Measurements from ENCODE around the gene RHOA.
"Not testable (repeated sequence)": the region's sequence is repeated elsewhere in the genome, so short reads cannot be mapped to it uniquely, and the experiment has no call there.

RHOA gene

DNA sequence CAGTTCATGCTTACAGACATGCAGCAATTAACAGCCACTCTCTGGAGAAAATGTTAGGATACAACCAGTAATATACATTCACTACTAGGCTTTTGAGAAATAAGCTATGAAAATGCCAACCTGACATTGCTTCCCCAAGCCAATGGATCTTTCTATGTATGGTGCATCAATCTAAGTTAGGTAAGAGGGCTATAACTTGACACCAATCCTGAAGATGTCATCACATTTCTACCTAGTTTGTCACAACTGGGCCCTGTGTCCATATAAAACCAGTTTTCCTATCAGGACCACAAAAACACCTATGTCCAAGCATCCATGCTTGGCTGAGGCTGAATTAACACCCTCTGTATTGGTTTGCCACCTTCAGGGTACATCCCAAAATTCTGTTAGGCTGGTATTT lies 39.8 kb downstream of the RHOA start:
- no peak for DNase-seq

GRCh38 chr3:49370585-49371290 lies 41.0 kb downstream of the RHOA start:
- DNase-seq: no peak

GRCh38 chr3:49362561-49362960 lies 49.2 kb downstream of the RHOA start:
- DNase-seq: no peak

- no peak for DNase-seq
Measured at GRCh38 chr3:49359623-49360022, 52.2 kb downstream of the RHOA start.

DNA sequence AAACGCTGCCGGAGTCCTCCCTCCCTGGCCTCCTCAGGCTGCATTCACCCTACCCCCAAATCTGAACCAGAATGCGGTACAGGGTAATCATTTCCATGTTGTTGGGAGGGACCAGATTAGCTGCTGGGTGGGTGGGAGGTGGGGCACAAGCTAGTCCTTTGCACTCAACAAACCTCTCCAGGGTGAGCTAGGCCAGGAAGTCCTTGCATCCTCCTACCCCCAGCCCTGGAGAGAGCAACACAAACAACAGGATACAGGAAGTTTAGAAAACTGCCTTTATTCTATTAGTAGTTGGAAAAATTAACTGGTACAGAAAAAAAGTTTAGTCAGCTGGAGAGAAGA lies 52.9 kb downstream of the RHOA start:
- no peak for DNase-seq

DNA sequence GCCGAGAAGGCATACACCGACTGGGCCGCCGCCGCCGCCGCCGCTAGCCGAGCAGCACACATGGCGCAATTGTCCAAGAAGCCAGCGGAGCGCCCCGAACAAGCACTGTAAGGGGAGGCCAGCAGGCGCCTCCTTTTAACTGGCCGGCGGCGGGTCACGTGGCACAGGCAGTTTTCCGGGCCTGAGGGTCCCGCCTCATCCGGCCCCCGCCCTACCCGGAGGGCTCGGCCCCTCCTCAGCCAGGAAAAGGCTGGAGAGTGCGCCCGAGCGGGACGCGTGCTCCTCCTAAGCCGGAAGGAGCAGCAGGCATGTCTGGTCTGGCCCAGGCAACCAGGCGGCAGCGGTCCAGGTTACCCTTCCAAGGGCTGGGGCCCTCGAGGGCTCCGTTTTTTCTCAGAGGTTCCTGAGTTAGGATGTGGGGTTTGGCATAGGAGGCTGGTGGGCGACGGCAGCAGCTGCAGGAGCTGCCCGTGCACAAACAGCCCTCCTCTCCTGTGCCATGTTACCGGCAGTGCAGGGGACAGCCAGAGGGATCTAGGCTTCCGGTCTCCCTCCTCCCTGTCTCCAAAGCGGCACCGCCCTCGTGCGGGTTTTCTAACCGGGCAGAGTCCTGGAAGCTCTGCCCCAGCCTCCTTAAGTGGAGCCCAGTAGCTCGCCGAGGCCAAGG lies 53.4 kb downstream of the RHOA start, which contains the start of gene GPX1:
Gene GPX1 (minus strand): TSS at position 137 of the 667 bp plus-strand sequence. CDS start 75 bp downstream, at position 62.
- DNase-seq: peak; percentile 33 to 94 (median 82)

DNA sequence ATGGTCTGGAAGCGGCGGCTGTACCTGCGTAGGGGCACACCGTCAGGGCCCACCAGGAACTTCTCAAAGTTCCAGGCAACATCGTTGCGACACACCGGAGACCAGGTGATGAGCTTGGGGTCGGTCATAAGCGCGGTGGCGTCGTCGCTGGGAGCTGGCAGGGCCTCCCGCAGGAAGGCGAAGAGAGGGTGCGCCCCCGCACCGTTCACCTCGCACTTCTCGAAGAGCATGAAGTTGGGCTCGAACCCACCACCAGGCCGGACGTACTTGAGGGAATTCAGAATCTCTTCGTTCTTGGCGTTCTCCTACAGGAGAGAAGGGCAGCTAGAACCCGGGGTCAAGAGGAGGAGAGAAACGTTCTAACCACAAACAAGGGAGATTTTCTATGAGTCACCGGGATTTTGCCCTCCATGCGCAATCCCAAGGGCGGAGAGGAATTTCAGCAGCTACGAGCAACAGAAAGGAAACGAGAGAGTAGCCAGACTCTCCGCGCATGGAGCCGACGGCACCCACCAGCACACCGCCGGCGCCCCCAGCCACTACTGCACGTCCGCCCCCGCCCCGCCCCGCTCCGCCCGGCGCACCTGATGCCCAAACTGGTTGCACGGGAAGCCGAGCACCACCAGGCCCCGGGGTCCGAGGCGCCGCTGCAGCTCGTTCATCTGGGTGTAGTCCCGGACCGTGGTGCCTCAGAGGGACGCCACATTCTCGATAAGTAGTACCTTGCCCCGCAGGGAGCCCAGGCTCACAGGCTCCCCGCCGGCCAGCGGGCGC lies 54.1 kb downstream of the RHOA start:
- peak in 15 of 56 donors; percentile 6 to 63 (median 46) for DNase-seq

- not testable (repeated sequence) for DNase-seq
Measured at GRCh38 chr3:49357095-49357442, 54.7 kb downstream of the RHOA start.

DNA sequence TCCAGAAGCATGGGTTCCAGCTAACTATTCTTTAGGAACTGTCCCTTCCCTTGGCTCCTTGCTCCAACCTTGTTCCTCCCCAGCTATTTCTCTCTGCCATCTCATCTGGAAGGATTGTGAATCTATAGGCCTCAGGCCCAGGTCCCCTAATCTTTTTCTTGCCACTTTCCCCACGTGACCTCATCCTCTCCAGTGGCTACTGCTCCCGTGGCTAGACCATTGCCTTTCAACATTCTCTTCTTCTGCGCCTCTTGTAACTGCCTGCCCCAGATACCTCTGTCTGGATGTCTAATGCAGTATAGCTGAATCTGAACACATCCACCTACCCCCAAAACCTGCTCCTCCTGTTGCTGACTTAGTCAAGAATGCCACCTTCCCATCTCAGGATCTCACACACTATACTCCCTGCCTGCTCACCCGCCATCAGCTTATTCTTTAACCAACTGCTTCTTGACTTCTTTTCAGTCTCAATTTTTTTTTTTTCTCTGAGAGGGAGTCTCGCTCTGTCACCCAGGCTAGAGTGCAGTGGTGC lies 58.8 kb downstream of the RHOA start:
- DNase-seq: no peak

DNA sequence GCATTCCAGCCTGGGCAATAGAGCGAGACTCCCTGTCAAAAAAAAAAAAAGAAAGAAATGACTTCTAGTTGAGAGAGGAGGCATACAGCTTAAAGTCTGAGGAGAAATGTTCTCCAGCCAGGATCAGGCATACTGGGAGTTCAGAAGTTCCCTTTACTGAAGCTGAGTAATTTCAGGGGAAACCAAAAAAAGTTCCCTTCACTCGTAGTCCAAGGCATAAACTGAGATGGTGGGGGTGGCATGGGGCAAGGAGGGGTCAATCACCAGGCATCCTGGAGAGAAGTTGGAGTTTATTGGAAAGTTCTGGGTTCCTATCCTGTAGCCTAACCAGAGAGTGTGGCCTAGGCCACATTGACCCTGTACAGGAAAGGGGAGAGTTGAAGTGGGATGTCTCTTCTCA lies 59.5 kb downstream of the RHOA start:
- no peak for DNase-seq

- peak in 1 of 56 donors; percentile 9 for DNase-seq
Measured at GRCh38 chr3:49351521-49352011, 60.2 kb downstream of the RHOA start.

GRCh38 chr3:49349348-49350114 lies 62.2 kb downstream of the RHOA start:
- DNase-seq: no peak

GRCh38 chr3:49348361-49348760 lies 63.4 kb downstream of the RHOA start:
- not testable (repeated sequence) for DNase-seq

DNA sequence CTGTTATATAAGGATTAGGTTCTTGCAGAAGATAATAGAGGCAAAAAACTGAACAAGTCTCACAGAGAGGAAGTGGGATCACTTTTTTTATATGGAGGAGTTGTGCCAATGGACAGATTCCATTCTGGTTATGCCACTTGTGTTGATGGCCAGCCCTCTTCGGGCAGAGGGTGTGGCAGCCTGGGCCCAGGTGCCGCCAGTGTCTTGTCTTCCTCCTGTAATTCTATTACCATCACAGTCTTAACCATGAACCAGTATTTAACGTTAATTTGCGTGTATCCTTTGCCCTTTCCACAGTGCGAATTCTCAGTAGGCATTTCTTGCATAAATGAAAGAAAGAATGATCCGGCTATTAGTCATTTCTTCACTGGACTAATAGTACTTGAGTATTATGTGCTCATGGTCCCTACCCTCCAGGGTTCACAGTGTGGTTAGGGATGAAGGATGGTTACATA lies 65.0 kb downstream of the RHOA start:
- no peak for DNase-seq

DNA sequence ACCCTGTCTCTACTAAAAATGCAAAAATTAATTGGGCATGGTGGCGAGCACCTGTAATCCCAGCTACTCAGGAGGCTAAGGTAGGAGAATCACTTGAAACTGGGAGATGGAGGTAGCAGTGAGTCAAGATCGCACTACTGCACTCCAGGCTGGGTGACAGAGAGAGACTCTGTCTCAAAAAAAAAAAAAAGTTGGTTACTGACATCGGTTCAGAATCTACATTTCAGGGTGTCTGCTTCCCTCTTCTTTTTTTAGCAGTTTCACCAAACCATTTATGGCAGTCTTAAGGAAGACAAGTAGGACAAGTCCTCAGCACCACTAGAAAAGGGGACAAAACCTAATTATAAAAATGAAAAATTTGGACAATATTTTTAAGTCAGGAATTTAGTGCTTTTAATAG lies 68.6 kb downstream of the RHOA start:
- no peak for DNase-seq

- DNase-seq: no peak
Measured at GRCh38 chr3:49341996-49342395, 69.8 kb downstream of the RHOA start.

GRCh38 chr3:49339941-49340800 lies 71.6 kb downstream of the RHOA start, which contains the start of gene USP4:
Gene USP4 (minus strand): TSS chr3:49340053. CDS start chr3:49340024, 29 bp downstream.
- peak; percentile 23 to 91 (median 70) for DNase-seq

DNA sequence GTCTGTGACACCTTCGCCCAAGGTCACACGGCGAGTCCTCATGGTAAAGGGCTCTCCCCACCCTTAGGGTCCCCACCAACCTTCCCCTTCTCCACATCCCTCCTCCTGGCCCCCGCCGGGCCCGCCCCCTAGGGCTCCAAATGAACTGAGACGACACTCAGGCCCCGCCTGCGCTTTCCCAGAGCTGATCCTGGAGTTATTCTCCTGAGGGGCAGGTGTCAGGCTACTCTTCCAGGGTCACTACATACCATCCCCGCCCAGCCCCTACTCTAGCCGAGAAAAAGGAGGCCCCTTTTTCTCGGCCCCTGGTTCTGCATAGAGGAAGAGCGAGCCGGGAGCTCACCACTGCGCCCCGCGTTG lies 72.2 kb downstream of the RHOA start:
- DNase-seq: peak in 5 of 56 donors; percentile 12 to 45 (median 32)

- no peak for DNase-seq
Measured at GRCh38 chr3:49333916-49334633, 77.7 kb downstream of the RHOA start.
